ENCODE measurements around the gene TMEM40.

DNA sequence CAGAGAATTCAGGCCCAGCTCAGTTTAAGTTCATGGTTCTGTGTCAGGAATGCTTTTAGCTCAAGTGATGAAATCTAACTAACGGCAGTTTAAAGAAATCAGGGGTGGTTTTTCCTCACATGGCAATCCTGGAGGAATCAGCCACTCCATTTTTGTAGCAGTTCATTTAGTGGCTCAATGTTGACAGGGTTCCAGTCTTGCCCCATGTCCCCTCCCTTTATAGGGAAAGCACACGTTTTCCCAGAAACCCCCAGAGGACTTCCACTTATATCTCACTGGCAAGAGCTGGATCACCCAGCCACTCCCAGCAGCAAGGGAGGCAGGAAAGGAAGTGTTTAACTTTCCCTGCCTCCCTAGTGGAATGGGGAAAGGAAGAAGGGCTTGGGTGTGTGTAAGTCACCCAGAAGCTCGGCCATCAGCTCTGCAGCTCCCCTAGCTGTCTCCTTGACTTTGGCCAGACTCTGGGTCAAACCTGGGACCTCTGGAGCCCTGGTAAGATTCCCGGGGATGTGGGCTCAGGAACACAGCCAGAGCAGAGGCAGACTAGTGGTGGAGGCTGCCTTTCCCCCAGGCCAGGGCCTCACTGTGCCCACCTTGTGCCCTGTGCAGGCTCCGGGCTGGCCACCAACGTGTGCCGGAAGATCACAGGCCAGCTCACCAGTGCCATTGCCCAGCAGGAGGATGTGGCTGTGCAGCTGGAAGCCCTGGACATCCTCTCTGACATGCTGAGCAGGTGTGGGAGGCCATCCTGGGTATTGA is 48.7 kb upstream of the TMEM40 start:
- TF ChIP-seq POLR2AphosphoS5 (IDR thresholded peaks at IDR 0.05; ENCODE audit: low read depth, low read length) (no peak), POLR2A (IDR thresholded peaks at IDR 0.05; ENCODE audit: low read depth, low read length) (no peak), TAF1 (IDR thresholded peaks at IDR 0.05; ENCODE audit: low read depth, low read length) (no peak)
